SU-DHL-6 (cell line): Measurements from ENCODE around the gene ZBTB7B.

Source experiments
- H2AFZ ChIP-seq: fragments of 200-600 bp; sonication (generic); 2 replicates; pipeline ENCODE4 v1.6.1; 2014; ENCODE audit warnings: low read depth, mild to moderate bottlenecking, moderate library complexity, mixed read lengths, antibody characterized with exemption, low read length; ENCODE audit not compliant: severe bottlenecking
- H3F3A ChIP-seq: fragments of 200-600 bp; shearing (Covaris generic); 2 replicates; pipeline ENCODE4 v1.6.0; 2016; ENCODE audit warnings: antibody characterized with exemption, mild to moderate bottlenecking; ENCODE audit not compliant: insufficient read depth
- H3K27ac ChIP-seq: fragments of 200-600 bp; sonication (generic); 2 replicates; pipeline ENCODE4 v1.5.1; 2016; ENCODE audit warnings: low read depth, mild to moderate bottlenecking, low read length, moderate library complexity, mixed read lengths
- H3K27me3 ChIP-seq: fragments of 200-600 bp; sonication (generic), shearing (Covaris generic); 2 replicates; pipeline ENCODE4 v1.6.0; 2014; ENCODE audit warnings: mild to moderate bottlenecking, low read length
- H3K36me3 ChIP-seq: fragments of 200-600 bp; sonication (generic); 2 replicates; pipeline ENCODE4 v1.6.1; 2014; ENCODE audit warnings: mild to moderate bottlenecking, low read length, mixed read lengths
- H3K4me2 ChIP-seq: fragments of 300-600, 200-600 bp; shearing (Covaris generic), sonication (generic); 2 replicates; pipeline ENCODE4 v1.6.0; 2014; ENCODE audit warnings: low read length, low read depth, mild to moderate bottlenecking; ENCODE audit not compliant: poor library complexity, severe bottlenecking
- H3K4me3 ChIP-seq: fragments of 200-600 bp; sonication (generic); 2 replicates; pipeline ENCODE4 v1.5.1; 2014; ENCODE audit warnings: antibody characterized with exemption, low read length, mild to moderate bottlenecking, mixed read lengths; ENCODE audit not compliant: insufficient read depth, poor library complexity, severe bottlenecking
- H3K79me2 ChIP-seq: fragments of 200-600 bp; sonication (generic); 2 replicates; pipeline ENCODE4 v1.6.1; 2014; ENCODE audit warnings: mild to moderate bottlenecking, low read length, moderate library complexity; ENCODE audit not compliant: insufficient read depth
- H3K9ac ChIP-seq: fragments of 200-600 bp; sonication (generic); 2 replicates; pipeline ENCODE4 v1.7.0; 2014; ENCODE audit warnings: mild to moderate bottlenecking, low read length
- H3K9me2 ChIP-seq: fragments of 200-600 bp; sonication (generic); replicated peaks from 2 replicates; pipeline ENCODE4 v1.6.1; 2014; ENCODE audit warnings: low read length; ENCODE audit not compliant: insufficient read depth
- H3K9me3 ChIP-seq: fragments of 200-600 bp; sonication (generic); 2 replicates; pipeline ENCODE4 v1.6.1; 2014; ENCODE audit warnings: low read length, mixed read lengths; ENCODE audit not compliant: insufficient read depth
- H4K20me1 ChIP-seq: fragments of 200-600 bp; sonication (generic); 2 replicates; pipeline ENCODE4 v1.6.1; 2014; ENCODE audit warnings: low read depth, mild to moderate bottlenecking, antibody characterized with exemption, low read length, moderate library complexity, mixed read lengths
- CTCF ChIP-seq: fragments of 200-600 bp; sonication (generic); IDR thresholded peaks from one replicate; pipeline ENCODE4 v1.5.1; 2017; ENCODE audit warnings: antibody characterized with exemption, mild to moderate bottlenecking, low read length, moderate library complexity; ENCODE audit not compliant: insufficient read depth, poor library complexity, severe bottlenecking
- EZH2phosphoT487 ChIP-seq: fragments of 200-600 bp; sonication (generic), shearing (Covaris generic); conservative IDR thresholded peaks from 2 replicates; pipeline ENCODE4 v1.6.1; 2018; ENCODE audit warnings: mild to moderate bottlenecking, antibody characterized with exemption, low read length, moderate library complexity, mixed read lengths

ZBTB7B gene

GRCh38 chr1:155014709-155015508, 12.3 kb downstream of the ZBTB7B start:
- Histone ChIP-seq H3K27ac (no peak overlapping the region), H3K4me2 (no peak overlapping the region), H3K27me3 (no peaks in the 10 kb centered on the region), H4K20me1 (no peaks in the 10 kb centered on the region), H3K36me3 (no peaks in the 10 kb centered on the region), H3K4me3 (no peak overlapping the region), H3F3A (peaks cover 6% of the 10 kb centered on the region; the same call in 1 of the 2 replicates), H3K79me2 (no peaks in the 10 kb centered on the region), H3K9ac (no peak overlapping the region), H2AFZ (no peak overlapping the region), H3K9me3 (no peaks in the 10 kb centered on the region), H3K9me2 (no peaks in the 10 kb centered on the region)
- TF ChIP-seq EZH2phosphoT487 (no peak), CTCF (no peak)

DNA sequence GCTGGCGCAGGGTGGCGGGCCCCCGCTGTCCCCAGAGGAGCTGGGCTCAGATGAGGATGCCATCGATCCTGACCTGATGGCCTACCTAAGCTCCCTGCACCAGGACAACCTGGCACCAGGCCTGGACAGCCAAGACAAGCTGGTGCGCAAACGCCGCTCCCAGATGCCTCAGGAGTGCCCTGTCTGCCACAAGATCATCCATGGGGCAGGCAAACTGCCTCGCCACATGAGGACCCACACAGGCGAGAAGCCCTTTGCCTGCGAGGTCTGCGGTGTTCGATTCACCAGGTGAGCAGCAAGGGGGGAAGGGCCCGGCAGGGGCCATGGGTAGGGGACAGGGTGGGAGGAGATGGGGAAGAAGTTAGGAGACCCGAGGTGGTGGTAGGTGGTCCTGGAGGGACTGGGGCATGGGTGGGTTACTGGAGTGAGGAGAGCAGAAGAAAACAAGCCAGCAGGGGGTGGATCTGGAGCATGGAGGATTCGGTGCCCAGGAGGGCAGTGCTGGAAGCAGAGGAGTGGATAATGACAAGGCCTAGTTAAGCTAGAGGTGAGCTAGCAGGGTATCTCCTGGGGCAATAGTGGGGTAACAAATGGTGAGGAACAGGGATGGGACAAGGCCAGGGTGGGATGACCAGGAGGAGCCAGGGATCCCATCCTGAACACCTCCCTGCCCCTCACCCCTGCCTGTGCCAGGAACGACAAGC, 13.1 kb downstream of the ZBTB7B start:
- Histone ChIP-seq H3F3A (peaks cover 6% of the 10 kb centered on the region; the same call in 1 of the 2 replicates), H3K9ac (no peak overlapping the region), H3K4me3 (no peak overlapping the region), H3K36me3 (no peaks in the 10 kb centered on the region), H4K20me1 (no peaks in the 10 kb centered on the region), H3K9me3 (no peaks in the 10 kb centered on the region), H3K27me3 (no peaks in the 10 kb centered on the region), H3K27ac (no peak overlapping the region), H3K79me2 (no peaks in the 10 kb centered on the region), H2AFZ (no peak overlapping the region), H3K9me2 (no peaks in the 10 kb centered on the region), H3K4me2 (no peak overlapping the region)
- TF ChIP-seq EZH2phosphoT487 (no peak), CTCF (no peak)

- H3K9me2 ChIP-seq: no peaks in the 10 kb centered on the region
- H2AFZ ChIP-seq: no peak overlapping the region
- H3K9me3 ChIP-seq: no peaks in the 10 kb centered on the region
- no peaks in the 10 kb centered on the region for H3K79me2 ChIP-seq
- no peaks in the 10 kb centered on the region for H3K27me3 ChIP-seq
- H3K27ac ChIP-seq: no peak overlapping the region
- H3K4me2 ChIP-seq: peak overlapping the region; percentile 11
- H3K4me3 ChIP-seq: no peak overlapping the region
- H3K36me3 ChIP-seq: no peaks in the 10 kb centered on the region
- TF ChIP-seq EZH2phosphoT487 (no peak), CTCF (no peak)
- no peak overlapping the region for H3K9ac ChIP-seq
- no peaks in the 10 kb centered on the region for H4K20me1 ChIP-seq
- H3F3A ChIP-seq: peaks cover 6% of the 10 kb centered on the region; the same call in 1 of the 2 replicates
Measured at GRCh38 chr1:155016231-155016831, 13.7 kb downstream of the ZBTB7B start.
